ENCODE results near the gene IL1RN. TPM values are rescaled to one million over a fixed set of nuclear protein-coding genes. Genes with fewer than 3 reads are reported as not detected.

Gene IL1RN
- total RNA-seq: not detected in 2 replicates

GRCh38 chr2:113126845-113127645 lies at the start of gene IL1RN:
Gene IL1RN, plus strand, starts transcription at chr2:113127598. Its CDS starts 27 bp downstream, at chr2:113127625.

GRCh38 chr2:113173542-113174375 lies 46.4 kb downstream of the IL1RN start, which contains the start of gene PSD4:
Gene PSD4, plus strand, starts transcription at chr2:113173971. Its CDS starts 8,486 bp downstream, at chr2:113182457.

Other genes with a start within 250 kb of the IL1RN start
- not detected in 2 replicates for gene IL37, start 216.4 kb upstream of the IL1RN start, total RNA-seq
- gene IL36G, start 149.6 kb upstream of the IL1RN start, total RNA-seq: not detected in 2 replicates
- gene IL36A, start 122.1 kb upstream of the IL1RN start, total RNA-seq: not detected in 2 replicates
- gene IL36B, start 74.7 kb upstream of the IL1RN start, total RNA-seq: not detected in 2 replicates
- gene IL36RN, start 68.4 kb upstream of the IL1RN start, total RNA-seq: not detected in 2 replicates
- not detected in 2 replicates for gene IL1F10, start 59.6 kb upstream of the IL1RN start, total RNA-seq
- gene PSD4, start 46.4 kb downstream of the IL1RN start, total RNA-seq: 0.72 and 1.4 TPM in 2 replicates
- 0.91 and 1.6 TPM in 2 replicates for gene PAX8, start 151.3 kb downstream of the IL1RN start, total RNA-seq

Data from smooth muscle cell of the pulmonary artery (primary cell).